GM12801 (cell line): ENCODE data around the gene MALL.

Experiments
- CTCF ChIP-seq: IDR thresholded peaks from one replicate; pipeline ENCODE4 v1.5.1; 2011; ENCODE audit warnings: control low read depth; ENCODE audit not compliant: insufficient read length; ENCODE audit errors: extremely low read depth

The MALL gene

GRCh38 chr2:110116033-110116710 lies 550 bp upstream of the MALL start:
- no peak for TF ChIP-seq CTCF

- no peak for TF ChIP-seq CTCF
Measured at GRCh38 chr2:110114831-110115255, 779 bp downstream of the MALL start.

- TF ChIP-seq CTCF: no peak
Measured at GRCh38 chr2:110113961-110114591, 1.5 kb downstream of the MALL start.

GRCh38 chr2:110107092-110108079 lies 8.2 kb downstream of the MALL start:
- TF ChIP-seq CTCF: no peak

GRCh38 chr2:110106642-110107041 lies 9.0 kb downstream of the MALL start:
- TF ChIP-seq CTCF: no peak

- TF ChIP-seq CTCF: no peak
Measured at GRCh38 chr2:110105608-110106467, 9.8 kb downstream of the MALL start.

- TF ChIP-seq CTCF: no peak
Measured at GRCh38 chr2:110105183-110105582, 10.4 kb downstream of the MALL start.
